NK-92 treated with Interleukin-12 subunit alpha and Interleukin-12 subunit beta, amount 100 ng/mL, for 24 hours (cell line): Measurements from ENCODE around the gene SCUBE2.
"Not testable (repeated sequence)": the region's sequence is repeated elsewhere in the genome, so short reads cannot be mapped to it uniquely, and the experiment has no call there.

Experiments used
- DNase-seq: peaks from one replicate; lab custom pipeline; 2025; lab: John Stamatoyannopoulos, UW

The SCUBE2 gene

DNA sequence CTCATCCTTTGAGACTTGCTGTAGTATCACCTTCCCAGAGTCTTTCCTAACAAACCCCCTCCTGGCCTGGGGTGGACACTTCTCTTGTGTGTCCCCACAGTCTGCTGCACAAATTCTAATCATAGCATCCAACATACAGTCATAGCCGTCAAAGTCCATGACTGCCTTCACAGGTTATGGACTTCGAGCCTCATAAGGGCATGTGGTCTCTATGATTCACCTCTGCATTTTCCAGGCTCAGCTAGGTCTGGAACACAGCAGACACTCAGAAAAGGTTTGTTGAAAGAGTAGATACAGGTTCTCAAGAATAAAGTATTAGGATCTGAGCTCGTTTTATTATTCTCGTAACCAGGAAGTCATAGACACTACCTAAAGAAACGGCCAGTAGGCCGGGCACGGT, 13.2 kb upstream of the SCUBE2 start:
- no peak for DNase-seq

DNA sequence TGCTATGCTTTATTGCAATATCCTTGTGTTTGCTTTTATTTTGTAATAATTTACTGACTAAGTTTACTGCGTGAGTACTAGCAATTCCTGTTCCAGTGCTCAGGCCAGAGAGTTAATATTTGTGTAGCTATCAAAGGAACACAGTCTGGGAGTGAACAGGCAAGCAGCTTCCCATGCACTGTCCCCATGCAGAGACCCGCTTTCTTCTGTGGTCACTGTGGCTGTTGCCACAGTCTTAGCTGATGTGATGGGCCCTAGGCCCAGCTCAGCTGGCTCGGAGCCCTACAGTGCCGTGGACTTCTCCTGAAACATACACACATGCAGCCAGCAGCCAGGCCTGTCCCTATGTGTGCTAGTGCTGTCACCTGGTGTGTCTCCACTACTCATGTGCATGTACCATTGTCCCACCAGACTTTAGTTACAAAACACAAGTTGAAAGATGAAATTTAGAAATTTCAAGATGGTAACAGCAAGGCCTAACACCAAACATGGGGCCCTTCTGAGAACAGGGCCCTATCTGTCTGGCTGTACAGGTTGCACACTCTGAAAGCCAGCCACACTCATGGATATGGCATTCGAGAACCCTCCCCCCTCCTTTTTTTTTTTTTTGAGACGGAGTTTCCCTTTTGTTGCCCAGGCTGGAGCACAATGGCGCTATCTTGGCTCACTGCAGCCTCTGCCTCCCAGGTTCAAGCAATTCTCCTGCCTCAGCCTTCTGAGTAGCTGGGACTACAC, 12.3 kb upstream of the SCUBE2 start:
- DNase-seq = no peak

DNA sequence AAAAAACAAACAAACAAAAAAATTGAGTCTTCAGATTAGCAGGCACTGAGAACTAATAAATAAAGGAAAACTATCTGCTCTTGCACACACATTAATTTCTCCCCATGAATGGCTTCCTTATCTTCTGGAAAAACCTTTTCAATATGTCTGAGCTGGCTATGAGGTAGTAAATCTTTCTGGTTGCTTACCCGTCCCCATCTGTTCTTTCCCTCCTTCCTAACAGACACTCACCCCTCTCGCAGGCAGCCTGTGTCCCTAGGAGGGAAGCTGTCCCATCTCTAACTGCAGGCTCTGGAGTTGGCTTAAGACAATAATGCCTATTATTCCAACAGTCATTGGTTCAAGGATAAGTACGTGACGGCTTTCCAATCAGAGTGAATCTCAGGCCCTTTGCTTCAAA, 8.2 kb upstream of the SCUBE2 start:
- DNase-seq = no peak

DNA sequence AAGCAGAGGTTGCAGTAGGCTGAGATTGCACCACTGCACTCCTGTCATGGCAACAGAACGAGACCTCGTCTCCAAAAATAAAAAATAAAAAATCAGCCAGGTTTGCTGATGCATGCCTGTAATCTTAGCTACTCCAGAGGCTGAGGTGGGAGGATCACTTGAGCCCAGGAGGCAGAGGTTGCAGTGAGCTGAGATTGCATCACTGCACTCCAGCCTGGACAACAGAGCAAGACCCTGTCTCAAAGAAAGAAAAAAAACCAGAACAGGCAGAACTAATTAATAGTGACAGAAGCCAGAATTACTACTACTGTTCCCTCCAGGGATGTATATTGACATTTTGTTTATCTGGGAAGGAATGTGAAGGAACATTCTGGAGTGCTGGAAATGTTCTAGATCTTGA, 7.1 kb upstream of the SCUBE2 start:
- not testable (repeated sequence) for DNase-seq

DNA sequence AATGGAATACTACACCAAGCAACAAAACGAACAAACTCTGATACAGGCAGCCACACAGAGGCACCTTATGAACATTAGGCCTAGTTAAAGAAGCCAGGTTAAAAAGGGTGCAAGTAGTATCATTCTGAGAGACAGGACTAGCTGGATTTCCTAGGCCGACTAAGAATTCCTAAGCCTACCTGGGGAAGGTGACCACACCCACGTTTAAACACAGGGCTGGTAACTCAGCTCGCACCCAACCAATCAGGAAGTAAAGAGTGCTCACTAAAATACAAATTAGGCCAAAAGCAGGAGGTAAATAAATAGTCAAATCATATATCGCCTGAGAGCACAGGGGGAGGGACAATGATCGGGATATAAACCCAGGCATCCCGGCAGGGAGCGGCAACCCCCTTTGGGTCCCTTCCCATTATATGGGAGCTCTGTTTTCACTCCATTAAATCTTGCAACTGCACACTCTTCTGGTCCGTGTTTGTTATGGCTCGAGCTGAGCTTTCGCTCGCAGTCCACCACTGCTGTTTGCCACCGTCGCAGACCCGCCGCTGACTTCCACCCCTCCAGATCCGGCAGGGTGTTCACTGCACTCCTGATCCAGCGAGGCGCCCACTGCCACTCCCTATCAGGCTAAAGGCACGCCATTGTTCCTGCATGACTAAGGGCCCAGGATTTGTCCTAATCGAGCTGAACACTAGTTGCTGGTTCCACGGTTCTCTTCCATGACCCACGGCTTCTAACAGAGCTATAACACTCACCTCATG, 6.0 kb upstream of the SCUBE2 start:
- not testable (repeated sequence) for DNase-seq

DNA sequence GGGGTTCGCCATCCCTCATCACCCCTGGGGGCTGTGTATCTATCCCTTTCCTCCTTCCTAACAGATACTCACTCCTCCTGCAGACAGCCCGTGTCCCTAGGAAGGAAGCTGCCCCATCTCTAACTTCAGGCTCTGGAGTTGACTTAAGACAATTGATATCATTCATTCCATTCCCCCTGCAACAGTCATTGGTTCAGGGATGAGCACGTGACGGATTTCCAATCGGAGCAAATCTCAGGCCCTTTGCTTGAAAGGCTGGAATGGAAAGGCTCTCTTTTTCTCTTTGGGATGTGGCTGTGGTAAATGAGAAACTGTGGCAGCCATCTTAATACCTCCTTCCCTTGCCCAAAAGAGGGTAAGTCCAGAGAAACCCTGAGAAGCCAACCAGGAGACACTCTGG, 5.0 kb upstream of the SCUBE2 start:
- DNase-seq = no peak

GRCh38 chr11:9095421-9095820, 4.0 kb upstream of the SCUBE2 start:
- DNase-seq = no peak

DNA sequence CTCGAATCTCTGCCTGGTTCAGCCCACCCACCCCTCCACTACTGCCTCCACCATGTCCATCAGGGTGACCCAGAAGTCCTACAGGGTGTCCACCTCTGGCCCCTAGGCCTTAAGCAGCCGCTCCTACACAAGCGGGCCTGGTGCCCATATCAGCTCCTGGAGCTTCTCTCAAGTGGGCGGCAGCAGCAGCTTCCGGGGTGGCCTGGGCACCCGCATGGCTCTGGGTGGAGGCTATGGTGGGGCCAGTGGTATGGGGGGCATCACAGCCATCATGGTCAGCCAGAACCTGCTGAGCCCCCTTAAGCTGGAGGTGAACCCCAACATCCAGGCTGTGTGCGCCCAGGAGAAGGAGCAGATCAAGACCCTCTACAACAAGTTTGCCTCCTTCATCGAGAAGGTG, 3.0 kb upstream of the SCUBE2 start:
- DNase-seq = no peak

DNA sequence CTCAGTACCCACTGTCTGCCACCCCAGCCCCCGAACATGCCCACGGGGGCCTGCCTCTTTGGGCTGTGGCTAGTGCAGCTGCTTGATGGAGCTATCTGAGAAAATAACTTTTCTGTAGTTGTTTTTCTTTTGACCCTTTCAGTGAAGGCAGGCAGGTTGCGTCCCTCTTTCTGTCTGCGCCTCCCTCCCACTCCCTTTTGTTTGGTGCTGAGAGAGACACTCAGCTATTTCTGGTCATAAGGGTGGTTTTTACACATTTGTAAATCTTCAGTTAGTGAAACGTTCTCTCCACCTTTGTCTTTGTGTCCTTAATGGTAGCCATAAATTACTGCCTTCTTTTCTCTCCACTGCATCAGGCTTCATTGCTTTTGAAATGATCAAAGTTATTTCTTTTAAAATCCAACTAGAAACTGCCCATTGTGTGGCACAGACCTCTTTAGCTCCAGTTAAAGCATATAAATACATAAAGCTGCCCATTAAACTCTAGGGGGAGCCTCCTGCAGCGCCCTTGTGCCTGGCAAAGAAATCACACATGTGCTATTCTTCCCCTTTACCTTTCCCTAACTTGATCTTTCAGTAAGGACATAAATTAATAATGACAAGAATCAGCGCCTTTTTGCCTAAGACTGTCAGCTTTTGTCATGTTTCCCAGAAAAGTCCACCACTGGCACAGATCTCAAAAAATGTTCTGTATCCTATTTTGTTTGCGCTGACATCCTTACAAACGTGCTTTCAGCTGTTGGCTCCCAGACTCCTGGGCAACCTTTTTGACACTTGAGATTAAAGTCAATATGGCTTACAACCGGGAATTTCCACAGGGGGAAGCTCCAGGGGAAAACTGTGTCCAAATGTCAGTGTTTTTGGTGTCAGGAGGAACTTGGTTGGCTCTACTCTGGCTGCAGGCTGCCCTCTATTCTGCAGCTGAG, 1.7 kb upstream of the SCUBE2 start:
- DNase-seq = no peak

DNA sequence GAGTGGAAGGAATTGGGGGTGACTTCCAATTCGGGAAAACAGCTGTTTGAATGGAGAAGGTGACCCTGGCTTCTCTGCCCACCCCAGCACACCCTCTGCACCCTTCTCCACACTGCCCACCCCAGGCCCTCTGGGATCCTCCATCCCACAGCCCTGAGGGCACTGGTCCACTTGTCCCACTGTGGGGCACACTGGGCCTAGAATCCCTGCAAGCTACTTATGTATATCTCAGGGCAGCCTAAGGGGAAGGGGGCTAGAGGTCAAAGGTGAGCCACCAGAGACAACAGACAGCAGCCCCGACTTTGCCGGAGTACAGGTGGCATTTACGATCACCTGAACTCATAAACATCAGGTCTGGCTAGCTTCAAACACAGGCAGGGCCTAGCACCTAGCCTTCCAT, 673 bp upstream of the SCUBE2 start:
- DNase-seq = no peak

DNA sequence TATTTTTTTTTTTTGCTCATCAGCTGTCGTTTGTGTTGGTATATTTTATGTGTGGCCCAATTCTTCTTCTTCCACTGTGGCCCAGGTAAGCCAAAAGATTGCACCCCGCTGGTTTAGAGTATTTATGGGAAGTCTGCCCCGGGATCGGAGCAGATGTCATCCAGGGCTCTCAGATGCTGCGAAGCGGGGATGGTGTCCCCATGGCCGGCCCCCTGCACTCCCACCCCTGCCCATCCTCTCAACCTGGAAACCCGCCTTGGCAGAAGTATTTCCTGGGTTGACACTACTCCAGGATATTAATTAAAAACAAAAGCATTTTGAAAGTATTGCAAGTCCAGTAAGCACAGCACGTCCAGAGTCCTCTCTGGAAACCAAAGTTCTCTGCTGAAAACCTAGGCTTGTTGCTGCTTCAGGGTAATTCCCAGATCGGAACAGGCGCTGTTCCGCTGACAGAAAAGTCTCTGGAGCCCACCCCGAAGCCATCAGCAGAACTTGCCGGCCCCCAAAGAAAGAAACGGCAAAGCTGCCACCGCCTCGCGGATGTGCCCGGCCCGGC, 833 bp downstream of the SCUBE2 start:
- DNase-seq = no peak

GRCh38 chr11:9089636-9090035, 1.8 kb downstream of the SCUBE2 start:
- DNase-seq = no peak

DNA sequence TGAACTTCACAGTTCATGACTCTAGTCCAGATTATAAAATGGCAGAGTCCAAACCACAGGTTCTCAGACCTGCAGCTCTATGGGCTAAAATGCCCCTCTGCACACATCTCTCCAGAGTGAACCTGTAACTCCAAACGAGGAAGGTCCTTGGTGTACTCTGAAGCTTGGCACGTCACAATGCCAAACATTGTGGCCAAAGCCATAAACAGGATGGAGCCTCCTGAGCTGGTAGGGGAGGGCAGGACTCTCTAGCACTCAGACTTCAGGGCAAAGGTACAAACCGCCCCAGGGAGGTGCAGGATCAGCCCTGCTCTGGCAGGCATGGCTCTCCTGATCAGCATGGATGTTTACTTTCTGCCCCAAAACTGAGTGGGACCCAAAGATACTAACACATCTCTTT, 2.3 kb downstream of the SCUBE2 start:
- DNase-seq = no peak

DNA sequence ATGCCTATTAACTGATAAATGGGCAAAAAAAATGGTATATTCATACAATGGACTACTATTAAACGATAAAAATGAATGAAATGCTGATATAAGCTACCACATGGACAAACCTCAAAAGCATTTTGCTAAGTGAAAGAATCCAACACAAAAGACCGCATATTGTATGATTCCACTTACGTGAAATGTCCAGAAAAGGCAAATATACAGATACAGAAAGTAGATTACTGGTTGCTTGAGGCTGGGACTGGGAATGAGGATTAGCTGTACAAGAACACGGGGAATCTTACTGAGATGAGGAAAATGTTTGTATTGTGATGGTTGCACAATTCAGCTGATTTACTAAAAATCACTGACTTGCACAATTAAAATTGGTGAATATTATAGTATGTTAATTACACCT, 8.8 kb downstream of the SCUBE2 start:
- DNase-seq = no peak

GRCh38 chr11:9081153-9081552, 10.2 kb downstream of the SCUBE2 start:
- DNase-seq = no peak

- DNase-seq = no peak
These were observed 13.0 kb downstream of the SCUBE2 start for GRCh38 chr11:9078113-9079086.

DNA sequence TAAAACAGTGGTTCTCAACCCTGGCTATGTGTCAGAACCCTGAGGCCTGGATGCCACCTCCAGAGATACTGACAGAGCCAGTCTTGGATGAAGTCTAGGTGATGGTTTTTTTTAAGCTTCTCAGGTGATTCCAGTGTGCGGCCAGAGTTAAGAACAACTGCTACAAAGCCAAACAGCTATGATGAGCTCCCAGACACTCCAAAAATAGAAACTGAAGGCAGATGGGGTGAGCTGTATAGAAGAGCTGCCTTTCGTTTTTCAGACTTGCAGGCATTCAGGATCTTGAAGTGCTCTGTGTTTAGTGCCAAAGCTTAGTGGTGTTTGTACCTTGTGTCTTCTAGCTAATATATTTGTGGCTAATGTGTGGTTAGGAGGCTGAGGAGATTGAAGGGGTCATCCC, 14.2 kb downstream of the SCUBE2 start:
- no peak for DNase-seq

GRCh38 chr11:9076661-9077060, 14.7 kb downstream of the SCUBE2 start:
- DNase-seq = no peak

GRCh38 chr11:9076046-9076445, 15.4 kb downstream of the SCUBE2 start:
- no peak for DNase-seq

DNA sequence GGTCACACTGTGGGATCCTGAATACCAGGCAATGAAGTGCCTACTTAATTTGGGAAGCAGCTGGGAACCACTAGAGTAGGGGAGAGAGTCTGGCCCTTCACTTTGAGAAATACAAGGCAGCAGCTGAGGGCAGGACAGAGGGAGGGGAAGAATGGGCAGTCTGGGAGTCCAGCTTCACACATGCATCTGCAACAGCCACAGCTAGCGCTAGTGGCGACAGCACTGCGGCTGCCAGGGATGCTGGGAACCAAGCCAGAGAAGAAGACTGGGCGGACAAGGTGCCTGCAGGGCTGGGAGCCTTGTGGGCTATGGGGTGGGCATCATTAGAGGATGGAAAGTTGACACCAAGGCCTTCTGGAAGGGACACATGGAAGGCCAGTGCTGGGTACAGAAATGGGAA, 15.8 kb downstream of the SCUBE2 start:
- DNase-seq = no peak
